ENCODE results near the gene NFATC2.

The NFATC2 gene

DNA sequence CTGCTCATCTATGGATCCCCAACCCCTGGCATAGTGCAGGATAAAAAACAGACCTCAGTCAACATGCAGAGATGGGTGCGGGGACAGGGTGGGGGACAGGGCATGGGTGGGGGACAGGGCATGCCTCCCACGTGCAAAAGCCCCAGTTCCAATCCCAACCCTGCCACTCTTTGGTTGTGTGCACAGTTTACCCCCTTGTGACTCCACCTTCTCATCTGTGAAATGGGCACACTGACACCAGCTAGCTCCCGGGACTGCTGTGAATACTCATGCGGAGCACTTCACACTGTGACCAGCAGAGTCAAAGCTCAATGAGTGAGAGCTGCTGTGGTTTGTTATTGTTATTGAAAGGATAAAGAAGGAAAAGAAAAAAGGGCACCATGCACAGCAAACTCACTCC is 69.3 kb downstream of the NFATC2 start:
- ChIA-PET POLR2A (no interaction called here), CTCF (interaction anchor here (0.6 kb wide), 1 partner anchor 263 kb away, joined by 5 read pairs; no protein-coding TSS in a partner anchor)
- TF ChIP-seq SP1 (IDR thresholded peaks at IDR 0.05) (no peak), ARNT (IDR thresholded peaks at IDR 0.05) (no peak), ELF4 (IDR thresholded peaks at IDR 0.05) (no peak), LEF1 (IDR thresholded peaks at IDR 0.05; ENCODE audit: borderline replicate concordance) (no peak), FOXK2 (IDR thresholded peaks at IDR 0.05) (no peak), FOXA1 (IDR thresholded peaks at IDR 0.05) (no peak), ZNF384 (IDR thresholded peaks at IDR 0.05) (no peak), TARDBP (IDR thresholded peaks at IDR 0.05) (no peak), CTBP1 (IDR thresholded peaks at IDR 0.05; ENCODE audit: borderline replicate concordance) (no peak), L3MBTL2 (conservative IDR thresholded peaks at IDR 0.05) (no peak), BHLHE40 (IDR thresholded peaks at IDR 0.05; ENCODE audit: borderline replicate concordance) (no peak), NFRKB (IDR thresholded peaks at IDR 0.05) (no peak), SUZ12 (IDR thresholded peaks at IDR 0.05) (no peak), HDGF (IDR thresholded peaks at IDR 0.05; ENCODE audit: borderline replicate concordance) (no peak), FOXM1 (IDR thresholded peaks at IDR 0.05; ENCODE audit: borderline replicate concordance) (no peak)
- TF ChIP-seq, protein P1, sequence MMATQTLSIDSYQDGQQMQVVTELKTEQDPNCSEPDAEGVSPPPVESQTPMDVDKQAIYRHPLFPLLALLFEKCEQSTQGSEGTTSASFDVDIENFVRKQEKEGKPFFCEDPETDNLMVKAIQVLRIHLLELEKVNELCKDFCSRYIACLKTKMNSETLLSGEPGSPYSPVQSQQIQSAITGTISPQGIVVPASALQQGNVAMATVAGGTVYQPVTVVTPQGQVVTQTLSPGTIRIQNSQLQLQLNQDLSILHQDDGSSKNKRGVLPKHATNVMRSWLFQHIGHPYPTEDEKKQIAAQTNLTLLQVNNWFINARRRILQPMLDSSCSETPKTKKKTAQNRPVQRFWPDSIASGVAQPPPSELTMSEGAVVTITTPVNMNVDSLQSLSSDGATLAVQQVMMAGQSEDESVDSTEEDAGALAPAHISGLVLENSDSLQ (IDR thresholded peaks at IDR 0.05), result no peak
- no peak for DNase-seq (ENCODE audit: extremely low spot score)

DNA sequence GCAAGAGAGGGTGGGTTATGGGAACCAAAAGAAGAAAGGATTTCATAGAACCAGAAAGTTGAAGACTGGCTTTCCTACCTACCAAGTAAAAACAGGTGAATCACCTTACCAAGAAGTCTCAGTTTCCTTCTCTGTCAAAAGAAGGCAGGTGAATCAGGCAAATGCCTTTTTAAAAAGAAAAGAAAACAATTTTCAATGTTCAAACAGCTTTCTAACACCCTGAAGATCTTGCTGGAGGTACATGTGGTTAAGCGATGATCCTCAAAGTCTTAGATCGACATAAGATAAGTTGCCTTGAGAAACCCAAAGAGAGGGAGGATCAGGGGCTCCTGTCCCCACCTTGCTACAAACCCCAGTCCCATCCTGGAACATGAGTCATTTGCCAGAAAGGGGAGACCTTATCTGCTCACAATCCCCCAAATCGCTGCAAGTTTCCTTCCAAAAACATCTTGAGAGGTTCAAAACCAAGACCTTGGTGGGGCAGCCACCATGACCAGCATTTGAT is 71.6 kb downstream of the NFATC2 start:
- no peak for TF ChIP-seq LEF1 (IDR thresholded peaks at IDR 0.05; ENCODE audit: borderline replicate concordance)
- ChIA-PET CTCF (no interaction called here), POLR2A (no interaction called here)
- DNase-seq (ENCODE audit: extremely low spot score), result no peak

DNA sequence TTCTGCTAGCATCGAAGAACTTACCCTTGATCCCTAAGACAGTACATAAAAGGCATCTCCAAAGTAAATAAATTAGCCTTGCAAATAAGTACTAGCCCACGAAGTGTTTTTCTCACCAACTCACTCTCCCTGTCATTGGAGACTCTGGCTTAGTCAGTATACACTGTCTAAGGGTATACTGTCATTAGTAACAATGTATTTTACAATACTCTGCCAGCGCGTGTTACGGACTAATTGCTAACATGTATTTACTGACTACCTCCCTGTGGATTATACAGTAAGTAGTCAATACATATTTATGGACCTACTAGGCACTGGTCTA is 72.1 kb downstream of the NFATC2 start:
- TF ChIP-seq BHLHE40 (IDR thresholded peaks at IDR 0.05; ENCODE audit: borderline replicate concordance) (no peak), SUZ12 (IDR thresholded peaks at IDR 0.05) (no peak), FOXA1 (IDR thresholded peaks at IDR 0.05) (no peak), FOXM1 (IDR thresholded peaks at IDR 0.05; ENCODE audit: borderline replicate concordance) (no peak), CTBP1 (IDR thresholded peaks at IDR 0.05; ENCODE audit: borderline replicate concordance) (no peak), ZNF384 (IDR thresholded peaks at IDR 0.05) (no peak), HDGF (IDR thresholded peaks at IDR 0.05; ENCODE audit: borderline replicate concordance) (no peak), NFRKB (IDR thresholded peaks at IDR 0.05) (no peak), LEF1 (IDR thresholded peaks at IDR 0.05; ENCODE audit: borderline replicate concordance) (no peak), TARDBP (IDR thresholded peaks at IDR 0.05) (no peak), FOXK2 (IDR thresholded peaks at IDR 0.05) (no peak), ELF4 (IDR thresholded peaks at IDR 0.05) (no peak), SP1 (IDR thresholded peaks at IDR 0.05) (no peak), ARNT (IDR thresholded peaks at IDR 0.05) (no peak), L3MBTL2 (conservative IDR thresholded peaks at IDR 0.05) (no peak)
- TF ChIP-seq, protein P1 (IDR thresholded peaks at IDR 0.05), result no peak
- ChIA-PET POLR2A (no interaction called here), CTCF (no interaction called here)
- no peak for DNase-seq (ENCODE audit: extremely low spot score)

DNA sequence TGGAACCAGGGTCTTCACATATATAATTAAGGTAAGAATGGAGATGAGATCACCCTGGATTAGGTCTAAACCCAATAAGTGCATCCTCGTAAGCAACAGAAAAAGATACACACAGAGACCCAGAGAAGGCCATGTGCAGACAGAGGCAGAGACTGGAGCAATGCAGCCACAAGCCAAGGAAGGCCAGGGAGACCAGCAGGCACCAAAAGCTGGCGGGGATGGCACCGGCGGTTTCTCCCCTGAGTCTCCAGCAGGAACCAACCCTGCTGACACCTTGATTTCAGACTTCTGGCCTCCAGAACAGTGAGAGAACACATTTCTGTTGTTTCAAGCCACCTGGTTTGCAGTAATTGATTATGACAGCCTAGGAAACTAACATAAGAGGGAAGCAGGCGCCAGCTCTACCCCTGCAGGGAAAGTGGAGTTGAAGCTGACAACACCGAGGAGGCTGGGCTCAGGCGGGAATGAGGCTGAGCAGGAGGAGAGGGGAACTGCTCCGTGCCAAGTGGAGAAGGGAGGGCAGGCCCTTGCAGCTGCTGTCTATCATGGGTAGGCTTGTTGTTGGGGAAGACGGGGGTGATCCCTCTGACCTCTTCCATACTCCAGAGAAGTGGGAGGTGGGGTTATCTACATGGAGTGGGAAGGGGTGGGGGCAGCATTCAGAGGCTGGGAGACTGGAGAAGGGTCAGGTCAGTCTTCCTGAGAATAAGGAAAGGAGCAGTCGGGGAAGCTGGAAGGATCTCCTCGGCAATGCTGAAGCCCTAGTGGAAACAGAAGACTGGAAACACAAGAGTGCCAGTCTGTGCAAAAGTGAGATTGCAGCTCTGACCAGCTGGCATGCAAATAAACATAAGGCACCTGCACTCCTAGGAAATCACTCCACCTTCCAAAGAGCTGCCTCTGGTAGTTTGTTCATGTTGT is 72.7 kb downstream of the NFATC2 start:
- no peak for DNase-seq (ENCODE audit: extremely low spot score)
- ChIA-PET POLR2A (no interaction called here), CTCF (no interaction called here)
- TF ChIP-seq SUZ12 (IDR thresholded peaks at IDR 0.05) (no peak), FOXA1 (IDR thresholded peaks at IDR 0.05) (no peak), FOXM1 (IDR thresholded peaks at IDR 0.05; ENCODE audit: borderline replicate concordance) (no peak), TARDBP (IDR thresholded peaks at IDR 0.05) (no peak), CTBP1 (IDR thresholded peaks at IDR 0.05; ENCODE audit: borderline replicate concordance) (no peak)

DNA sequence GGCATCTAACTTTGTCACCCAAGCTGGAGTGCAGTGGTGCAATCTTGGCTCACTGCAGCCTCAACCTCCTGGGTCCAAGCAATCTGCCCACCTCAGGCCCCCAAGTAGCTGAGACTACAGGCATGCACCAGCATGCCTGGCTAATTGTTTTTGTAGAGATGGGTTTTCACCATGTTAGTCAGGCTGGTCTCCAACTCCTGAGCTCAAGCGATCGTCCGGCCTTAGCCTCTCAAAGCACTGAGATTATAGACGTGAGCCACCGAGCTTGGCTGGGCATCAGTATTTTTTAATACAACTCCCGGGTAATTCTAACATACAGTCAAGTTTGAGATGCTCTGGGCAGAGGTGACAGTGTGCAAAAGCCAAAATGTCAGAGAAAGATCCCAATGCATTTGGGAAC is 73.5 kb downstream of the NFATC2 start:
- no peak for DNase-seq (ENCODE audit: extremely low spot score)
- POLR2A ChIA-PET, result no interaction called here

More for the DNA sequence above, 73.5 kb downstream of the NFATC2 start:
- CTCF ChIA-PET, result no interaction called here
- TF ChIP-seq ZNF384 (IDR thresholded peaks at IDR 0.05), result no peak
- no peak for TF ChIP-seq L3MBTL2 (conservative IDR thresholded peaks at IDR 0.05)
- no peak for TF ChIP-seq CTBP1 (IDR thresholded peaks at IDR 0.05; ENCODE audit: borderline replicate concordance)
- no peak for TF ChIP-seq SUZ12 (IDR thresholded peaks at IDR 0.05)
- TF ChIP-seq ELF4 (IDR thresholded peaks at IDR 0.05), result no peak
- no peak for TF ChIP-seq FOXA1 (IDR thresholded peaks at IDR 0.05)
- TF ChIP-seq SP1 (IDR thresholded peaks at IDR 0.05), result no peak
- TF ChIP-seq FOXM1 (IDR thresholded peaks at IDR 0.05; ENCODE audit: borderline replicate concordance), result no peak
- TF ChIP-seq ARNT (IDR thresholded peaks at IDR 0.05), result no peak
- TF ChIP-seq HDGF (IDR thresholded peaks at IDR 0.05; ENCODE audit: borderline replicate concordance), result no peak
- no peak for TF ChIP-seq LEF1 (IDR thresholded peaks at IDR 0.05; ENCODE audit: borderline replicate concordance)
- TF ChIP-seq NFRKB (IDR thresholded peaks at IDR 0.05), result no peak
- TF ChIP-seq, protein P1 (IDR thresholded peaks at IDR 0.05), result no peak
- TF ChIP-seq FOXK2 (IDR thresholded peaks at IDR 0.05), result no peak
- TF ChIP-seq BHLHE40 (IDR thresholded peaks at IDR 0.05; ENCODE audit: borderline replicate concordance), result no peak
- TF ChIP-seq TARDBP (IDR thresholded peaks at IDR 0.05), result no peak
